ENCODE measurements around the gene NECAB3.

Gene NECAB3

DNA sequence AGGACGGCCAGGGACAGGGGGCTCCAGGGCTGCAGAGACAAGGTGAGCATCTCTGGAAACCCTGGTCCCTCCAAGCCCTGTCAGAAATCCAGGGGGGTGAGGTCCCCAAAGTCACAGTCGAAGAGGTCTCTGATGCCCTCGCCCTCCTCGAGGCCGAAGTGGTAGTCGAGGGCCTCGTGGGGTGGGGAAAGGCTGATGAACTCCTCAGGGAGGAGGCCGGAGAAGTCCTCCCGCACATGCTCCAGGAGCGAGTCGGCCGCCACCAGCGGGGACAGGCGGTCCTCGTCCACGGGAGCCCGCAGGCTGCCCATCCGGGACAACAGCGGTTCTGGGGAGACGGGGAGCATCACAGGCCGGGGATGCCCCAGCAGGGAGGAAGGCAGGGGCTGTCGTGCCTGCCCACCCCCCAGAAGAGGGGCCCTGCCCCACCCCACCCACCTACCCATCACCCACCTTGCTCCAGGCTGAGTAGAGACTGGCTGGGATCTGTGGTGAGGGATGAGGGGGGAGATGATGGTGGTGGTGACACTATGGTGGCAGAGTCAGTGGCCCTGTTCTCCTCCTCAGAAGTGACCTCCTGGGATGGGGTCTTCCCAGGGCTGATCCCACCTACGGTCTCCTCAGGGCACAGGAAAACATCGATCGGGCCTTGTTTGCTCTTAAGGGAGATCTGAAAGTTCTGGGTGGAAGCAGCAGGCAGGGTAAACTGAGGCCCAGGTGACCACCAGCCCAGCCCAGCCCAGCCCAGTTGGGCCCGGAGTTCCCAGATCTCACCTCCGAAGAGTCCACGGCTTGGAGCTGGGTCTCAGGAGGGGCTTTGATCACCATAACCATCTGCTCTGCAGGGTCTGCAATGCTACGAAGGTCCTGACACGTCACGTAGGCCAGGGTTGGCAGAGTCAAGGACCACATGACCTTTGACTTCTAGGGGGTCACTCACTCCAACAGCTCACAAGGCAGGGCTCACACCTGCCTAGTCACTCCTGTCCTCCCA, 2.7 kb upstream of the NECAB3 start:
- DNase-seq = no peak

DNA sequence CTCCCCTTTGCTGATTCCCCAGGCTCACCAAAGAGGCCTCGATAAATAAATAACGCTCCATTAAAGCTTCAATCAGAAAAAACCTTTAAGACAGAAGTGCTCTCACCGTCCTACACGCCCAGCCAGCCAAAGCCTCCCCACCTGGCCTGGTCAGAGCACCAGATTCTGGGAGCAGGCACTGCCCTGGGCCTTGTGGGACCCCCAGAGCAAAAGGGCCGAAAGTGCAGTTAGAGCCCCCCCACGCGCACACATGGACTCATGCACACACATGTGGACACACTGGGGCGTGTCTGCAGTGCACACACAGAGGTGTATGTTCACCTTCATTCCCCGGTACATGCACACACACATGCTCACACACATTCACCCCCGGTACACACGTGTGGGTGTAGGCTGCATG, 1.9 kb upstream of the NECAB3 start:
- DNase-seq = no peak

DNA sequence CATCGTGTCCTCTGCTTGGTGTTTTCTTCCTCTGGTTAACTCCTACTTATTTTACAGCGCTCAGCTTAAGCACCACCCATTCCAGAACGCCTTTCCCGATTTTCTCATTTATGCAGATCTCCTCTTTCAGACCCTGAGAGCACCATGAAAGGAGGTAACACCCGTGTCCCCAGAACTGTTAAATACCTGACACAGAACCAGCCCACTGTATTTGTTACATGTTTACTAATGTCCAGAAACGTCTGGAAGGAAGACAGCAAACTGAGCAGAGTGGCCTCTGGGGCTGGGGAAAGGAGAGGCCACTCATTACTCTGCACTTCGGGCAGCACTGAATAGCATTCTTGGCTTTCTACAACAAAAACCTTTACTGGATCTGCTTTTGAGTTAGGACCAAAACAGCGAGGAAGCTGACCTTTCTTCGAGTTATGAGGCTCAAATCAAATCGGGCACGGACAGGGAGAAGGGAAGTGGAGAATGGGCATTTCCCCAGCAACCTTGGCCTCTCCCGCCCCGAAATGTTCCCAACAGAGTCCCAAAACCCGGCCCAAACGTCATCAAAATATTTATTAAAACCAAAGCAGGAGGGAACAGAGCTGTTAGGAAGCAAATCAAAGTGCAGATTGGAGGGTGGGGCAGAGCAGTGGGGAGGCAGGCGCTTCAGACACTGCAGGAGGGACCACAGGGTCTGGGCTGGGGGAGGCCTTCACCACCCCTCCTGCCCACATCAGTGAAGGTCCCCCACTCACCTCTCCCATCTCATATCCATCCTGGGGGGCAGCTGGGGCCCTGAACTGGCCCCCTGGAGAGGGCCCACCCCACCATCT, 1.1 kb upstream of the NECAB3 start:
- DNase-seq = no peak

DNA sequence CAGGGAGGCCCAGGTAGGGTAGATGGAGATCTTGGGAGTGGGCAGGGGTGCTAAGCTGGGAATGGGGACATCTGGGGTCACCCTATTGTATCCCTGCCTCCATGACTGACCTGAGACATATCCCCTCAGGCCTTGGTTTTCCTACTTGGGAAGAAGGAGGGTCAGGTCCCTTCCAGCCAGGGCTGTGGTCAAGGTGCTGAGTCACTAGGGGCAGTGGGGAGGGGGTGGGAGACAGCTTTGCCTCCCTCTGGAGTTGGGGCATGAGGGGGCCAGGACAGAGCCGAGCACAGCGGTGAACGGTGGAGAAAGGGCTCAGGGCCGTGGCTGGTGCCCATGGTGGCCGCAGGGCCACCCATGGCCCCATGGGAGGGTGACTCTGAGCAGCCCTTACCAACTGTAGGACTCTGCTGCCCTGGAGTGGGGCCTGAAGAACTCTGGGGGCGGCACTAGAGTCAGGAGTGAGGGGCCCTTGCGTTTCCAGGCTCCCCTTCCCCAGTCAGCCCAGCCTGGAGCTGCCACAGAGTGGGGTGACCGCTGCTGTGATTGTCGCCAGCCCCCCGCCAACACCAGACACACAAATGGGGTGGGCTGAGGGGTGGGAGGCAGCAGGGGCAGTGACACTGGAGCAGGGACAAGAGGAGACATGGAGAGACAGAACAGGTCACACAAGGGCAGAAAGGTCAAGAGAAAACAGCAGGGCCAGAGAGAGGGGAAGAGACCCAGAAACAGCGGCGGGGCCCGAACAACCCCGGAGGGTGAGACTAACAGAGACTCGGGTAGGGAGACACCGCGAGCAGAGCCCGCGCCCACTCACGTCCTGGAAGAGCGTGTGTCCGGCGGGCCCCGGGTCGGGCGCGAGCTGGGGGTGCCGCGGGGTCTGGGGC, 576 bp downstream of the NECAB3 start:
- no peak for DNase-seq

DNA sequence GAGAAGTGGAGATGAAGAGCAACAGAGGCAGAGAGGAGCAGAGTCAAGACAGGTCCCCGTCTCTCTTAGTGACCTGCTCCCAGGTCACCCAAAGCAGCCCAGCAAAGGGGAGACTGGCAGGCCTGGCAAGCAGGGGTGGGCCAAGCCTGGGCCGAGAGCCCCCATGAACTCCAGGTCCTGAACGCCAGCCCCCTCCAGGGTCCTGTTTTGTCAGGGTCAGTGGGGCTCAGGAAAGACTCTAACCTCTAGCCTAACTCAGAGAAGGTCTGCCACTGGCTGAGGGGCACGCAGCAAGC, 1.2 kb downstream of the NECAB3 start:
- no peak for DNase-seq

DNA sequence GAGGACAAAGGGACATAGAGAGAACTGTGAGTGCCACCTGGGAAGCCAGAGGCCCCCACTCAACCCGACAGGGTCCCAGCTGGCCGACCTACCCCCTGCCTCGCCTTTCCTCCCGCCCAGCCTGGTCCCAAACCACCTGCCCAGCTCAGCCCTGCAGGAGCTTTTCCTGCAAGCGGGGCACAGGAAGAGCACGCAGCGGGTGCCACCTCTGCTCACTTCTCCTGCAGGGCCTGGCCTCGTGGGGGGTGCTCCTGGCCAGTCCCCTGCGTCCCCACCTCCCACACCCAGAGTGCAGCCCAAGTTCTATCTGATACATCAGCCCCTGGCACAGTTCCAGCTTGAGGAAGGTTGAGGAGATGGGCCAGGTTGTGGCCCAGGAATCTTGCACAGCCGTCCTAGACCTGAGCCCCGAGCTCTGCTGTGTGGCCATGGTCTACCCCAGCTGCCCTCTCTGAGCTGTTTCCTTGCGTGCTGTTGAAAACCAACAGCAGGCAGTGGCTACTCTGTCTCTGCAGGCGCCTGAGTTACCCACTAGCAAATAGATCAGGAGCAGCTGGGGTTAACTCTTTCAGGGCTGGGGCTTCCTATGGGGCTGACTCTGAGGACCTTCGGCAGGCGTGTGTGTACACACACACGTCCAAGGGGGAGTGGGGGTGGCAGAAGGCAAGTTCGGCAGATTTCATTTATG, 1.7 kb downstream of the NECAB3 start:
- DNase-seq = no peak

DNA sequence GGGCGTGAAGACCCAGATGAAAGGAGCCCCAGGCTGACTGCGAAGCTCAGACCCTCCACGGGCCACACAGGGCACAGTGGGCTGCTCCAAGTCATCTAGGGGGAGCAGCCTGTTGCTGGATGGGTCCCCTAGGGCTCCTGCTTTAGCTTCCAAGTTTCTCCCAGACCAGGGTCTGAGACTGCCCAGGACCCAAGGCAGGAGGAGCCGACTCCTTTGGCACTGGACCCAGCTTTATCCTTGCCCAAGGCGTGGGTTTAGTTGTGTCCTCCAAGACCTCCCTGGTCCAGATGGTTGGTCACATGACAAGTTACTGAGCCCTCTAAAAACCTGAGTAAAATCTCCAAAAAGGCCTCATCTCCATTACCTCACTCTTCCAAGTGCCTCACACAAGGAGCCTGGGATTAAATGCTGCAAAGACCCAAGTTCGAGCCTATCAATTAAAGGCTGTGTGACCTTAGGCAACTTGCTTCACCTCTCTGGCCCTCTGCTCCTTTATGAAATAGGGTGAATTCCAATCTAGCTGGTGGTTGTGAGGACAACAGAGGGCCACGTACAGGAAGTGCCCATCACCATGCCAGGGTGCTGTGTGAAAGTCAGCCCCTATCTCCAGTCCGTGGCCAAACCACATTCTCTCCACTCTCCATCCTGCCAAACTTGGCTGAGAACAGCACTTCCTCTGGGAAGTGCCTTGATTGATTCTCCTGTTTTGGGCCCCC, 2.5 kb downstream of the NECAB3 start:
- DNase-seq = no peak

DNA sequence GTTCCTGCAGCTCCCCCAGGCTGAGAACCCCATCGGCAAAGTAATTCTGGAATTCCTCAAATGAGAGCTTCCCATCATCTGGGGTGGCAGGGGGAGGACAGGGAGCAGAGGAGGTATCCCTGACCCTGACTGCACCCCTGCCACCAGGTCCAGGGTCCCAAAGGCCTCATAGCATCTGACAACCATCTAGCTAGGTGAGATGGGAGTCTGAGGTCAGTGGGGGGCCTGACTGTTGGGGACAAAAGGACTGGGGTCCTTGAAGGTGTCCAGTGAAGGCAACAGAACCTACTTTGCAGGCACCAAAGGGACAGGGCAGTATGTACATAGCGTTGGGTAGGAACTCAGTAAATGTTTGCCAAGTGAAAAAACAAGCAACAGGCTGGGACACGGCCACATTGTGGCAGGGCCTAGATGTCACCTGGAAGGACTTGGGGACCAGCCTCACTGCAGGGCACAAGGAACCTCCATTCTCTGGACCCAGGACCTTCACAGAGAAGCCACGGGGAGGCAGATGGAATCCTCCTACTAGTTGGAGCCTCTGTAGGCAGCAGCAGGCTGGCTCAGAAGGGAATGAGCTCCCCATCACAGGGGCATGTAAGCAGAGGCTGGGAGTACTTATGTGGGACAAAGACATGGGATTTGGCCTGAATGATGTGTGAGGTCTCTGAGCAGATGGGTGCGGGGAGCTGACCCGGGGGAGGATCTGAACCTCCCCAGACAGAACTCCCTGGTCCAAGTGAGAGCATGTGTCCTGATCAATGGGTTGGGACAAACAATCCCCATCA, 3.3 kb downstream of the NECAB3 start:
- no peak for DNase-seq

DNA sequence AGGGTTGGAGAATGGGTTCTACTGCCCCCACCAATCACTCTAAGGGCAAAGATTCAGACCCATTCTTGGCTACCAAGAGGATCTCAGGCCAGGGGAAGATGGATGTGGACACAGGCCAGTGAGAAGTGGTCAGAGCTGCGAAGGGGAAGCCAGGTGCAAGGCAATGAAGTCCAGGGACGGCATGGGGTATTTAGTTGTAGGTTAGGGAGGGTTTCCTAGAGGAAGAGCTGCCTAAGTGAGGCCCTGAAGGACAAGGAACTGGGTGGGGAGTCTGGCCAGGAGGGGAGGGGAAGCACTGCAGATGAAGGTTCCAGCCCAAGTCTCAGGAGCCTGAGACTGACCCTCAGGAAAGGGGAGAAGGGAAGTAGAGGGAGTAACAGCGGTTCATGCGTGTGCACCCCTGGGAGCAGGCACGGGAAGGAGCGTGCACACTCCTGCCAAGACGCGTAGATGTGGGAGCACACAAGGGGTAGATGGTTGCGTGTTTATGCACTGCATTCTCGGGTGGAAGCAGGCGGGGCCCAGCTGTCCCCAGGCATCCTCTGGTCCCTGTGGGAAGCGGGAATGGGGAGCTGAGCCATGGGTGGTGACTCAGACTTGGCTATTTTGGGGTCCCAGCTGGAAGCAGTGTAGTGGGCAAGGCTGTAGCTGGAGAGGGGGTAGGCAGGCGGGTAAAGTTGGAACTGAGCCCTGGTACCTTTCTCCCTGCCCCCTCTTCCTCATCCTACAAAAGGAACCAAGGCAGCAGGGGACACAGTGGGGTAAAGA, 4.2 kb downstream of the NECAB3 start:
- DNase-seq = no peak

DNA sequence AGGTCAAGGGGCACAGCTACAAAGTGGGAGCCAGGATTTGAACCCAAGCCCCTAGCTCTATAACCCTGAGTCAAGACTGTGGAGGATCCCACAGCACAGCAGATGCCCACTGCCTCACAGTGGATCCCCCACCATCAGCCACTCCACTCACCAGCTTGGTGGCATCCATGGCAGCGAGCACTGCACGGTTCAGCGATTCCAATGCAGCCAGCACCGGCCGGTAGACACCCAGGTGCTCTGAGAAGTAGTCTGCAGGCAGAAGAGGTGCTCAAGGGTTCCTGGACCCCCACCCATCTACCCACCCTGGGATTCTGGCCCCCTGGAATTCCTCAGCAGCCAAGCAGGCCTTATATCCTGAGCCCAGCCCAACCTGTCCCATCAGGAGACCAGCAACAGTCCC, 5.0 kb downstream of the NECAB3 start:
- DNase-seq = no peak

DNA sequence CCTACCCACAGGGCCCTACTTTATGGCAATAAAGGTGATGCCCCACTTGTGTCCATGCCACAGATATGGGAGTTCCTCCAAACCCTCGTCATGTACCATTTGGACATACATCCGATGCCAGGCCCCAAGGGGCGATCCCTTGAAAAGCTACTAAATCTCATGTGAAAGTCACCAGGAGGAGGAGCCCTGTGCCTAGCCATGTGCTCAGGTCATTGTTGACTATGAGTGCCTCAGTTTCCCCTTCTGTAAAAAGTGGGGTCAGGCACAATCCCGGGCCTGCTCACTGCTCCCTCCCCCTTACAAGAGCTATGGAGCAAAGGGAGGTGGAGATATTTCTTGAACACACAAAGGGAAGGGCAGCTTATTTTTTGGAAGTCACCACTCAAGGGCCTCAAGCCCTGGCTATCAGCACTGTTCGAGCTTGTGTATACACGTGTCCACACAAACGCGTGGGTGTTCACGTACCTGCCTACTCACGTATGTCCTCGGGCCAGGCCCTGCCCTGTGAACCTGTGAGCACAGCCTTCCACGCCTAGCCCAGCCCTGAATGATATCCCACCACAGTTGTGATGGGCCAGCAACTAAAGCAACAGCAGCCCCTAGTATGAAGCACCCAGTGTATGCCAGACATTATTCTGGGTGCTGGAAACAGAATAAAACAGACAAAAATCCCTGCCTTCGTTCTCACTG, 5.6 kb downstream of the NECAB3 start:
- no peak for DNase-seq

DNA sequence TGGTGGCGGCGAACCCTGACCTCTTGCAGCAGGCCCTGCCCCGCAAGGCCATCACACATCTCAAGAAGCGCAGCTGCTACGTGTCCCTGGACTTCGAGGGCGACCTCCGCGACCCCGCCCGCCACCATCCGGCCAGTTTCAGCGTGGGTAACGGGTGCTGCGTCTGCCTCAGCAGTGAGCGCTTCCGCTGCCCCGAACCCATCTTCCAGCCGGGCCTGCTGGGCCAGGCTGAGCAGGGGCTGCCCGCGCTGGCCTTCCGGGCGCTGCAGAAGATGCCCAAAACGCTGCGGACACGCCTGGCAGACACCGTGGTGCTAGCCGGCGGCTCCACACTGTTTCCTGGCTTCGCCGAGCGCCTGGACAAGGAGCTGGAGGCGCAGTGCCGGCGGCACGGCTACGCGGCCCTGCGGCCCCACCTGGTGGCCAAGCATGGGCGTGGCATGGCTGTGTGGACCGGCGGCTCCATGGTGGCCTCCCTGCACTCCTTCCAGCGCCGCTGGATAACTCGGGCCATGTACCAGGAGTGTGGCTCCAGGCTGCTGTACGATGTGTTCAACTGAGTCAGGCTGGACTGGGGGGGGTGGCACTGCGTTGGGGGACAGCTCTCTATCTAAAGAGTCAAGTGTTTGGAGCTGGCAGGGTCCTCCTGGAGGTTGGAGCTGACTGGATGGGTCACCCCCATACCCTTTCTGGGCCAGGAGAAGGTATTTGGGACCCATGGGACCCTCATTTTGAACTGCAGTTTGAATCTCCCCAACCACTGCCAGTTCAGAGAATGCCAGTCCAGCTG, 6.4 kb downstream of the NECAB3 start:
- DNase-seq = no peak

DNA sequence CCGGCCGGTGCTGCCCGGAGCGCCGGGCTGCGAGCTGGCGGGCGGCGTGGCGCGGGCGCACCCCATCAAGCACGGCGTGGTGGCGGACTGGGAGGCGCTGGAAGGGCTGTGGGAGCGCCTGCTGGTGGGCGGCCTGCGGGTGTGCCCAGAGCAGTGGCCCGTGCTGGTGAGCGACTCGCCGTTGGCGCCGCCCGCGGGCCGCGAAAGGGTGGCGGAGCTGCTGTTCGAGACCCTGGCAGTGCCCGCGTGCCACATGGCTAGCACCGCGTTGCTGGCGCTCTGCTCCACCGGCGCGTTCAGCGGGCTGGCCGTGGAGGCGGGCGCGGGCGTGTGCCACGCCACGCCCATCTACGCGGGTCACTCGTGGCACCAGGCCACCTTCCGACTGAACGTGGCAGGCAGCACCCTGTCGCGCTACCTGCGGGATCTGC, 7.0 kb downstream of the NECAB3 start:
- no peak for DNase-seq

DNA sequence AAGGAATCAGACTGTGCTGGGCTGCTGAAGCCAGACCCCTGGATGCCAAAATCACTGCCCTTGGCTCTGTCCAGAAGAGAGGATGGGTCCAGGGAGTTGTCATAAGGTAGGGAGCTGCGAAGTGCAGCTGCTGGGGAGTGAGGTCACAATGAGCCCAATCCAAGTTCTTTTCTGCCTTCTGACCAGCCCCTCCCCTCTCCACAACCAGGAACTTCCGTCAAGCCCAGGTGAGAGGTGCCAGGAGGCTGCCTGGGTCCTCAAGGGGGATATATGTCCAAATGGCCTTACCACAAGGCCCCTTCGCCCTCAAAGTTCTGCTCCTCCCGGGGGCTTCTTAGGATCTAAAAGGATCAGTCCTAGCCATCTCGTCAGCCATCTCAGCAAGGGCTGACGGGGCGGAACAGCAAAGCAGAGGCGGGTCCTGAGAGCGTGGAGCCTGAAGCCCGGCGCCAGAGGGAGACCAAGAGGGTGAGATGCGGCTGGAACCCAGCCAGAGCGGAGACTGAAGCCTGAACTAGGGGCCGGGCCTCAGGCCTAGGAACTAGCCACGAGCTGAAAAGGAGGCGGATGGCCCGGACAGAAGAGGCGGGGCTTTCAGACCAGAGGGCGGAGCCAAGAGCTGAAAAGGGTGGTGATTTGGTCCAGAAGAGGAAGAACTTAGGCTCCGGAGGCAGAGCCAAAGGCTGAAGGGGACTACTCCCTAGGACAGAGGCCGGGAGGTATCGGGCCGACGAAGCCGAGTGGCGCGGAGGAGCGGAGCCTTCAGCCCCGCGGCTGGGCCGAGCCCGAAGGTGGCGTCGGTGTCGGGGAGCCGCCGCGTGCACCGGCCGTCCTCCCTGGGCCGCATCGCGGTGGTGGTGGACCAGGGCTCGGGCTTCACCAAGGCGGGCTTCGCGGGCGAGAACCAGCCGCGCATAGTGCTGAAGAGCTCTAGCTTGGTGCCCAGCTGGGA, 7.7 kb downstream of the NECAB3 start, which contains the start of gene ACTL10:
ACTL10 (plus strand) TSS at position 651 of the 952 bp plus-strand sequence. CDS start 555 bp downstream, outside the sequence.
- DNase-seq = no peak

DNA sequence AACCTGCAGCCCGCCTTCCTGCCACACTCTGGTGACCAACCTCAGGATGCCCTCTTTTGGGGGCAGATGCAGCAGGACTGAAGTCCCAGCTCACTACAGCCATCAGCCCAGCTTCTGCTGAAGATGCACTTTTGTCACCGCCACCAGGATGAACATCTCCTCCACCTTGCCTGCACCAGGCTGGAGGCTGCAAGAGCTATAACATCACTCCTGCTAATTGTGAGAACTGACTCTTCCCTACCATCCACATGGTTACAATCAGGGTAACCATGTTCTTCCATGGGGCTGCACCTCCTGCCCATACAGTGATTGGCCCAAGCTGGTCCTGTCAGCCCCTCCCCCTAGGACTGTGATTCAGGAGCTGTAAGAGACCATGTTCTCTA, 9.5 kb downstream of the NECAB3 start:
- DNase-seq = no peak

DNA sequence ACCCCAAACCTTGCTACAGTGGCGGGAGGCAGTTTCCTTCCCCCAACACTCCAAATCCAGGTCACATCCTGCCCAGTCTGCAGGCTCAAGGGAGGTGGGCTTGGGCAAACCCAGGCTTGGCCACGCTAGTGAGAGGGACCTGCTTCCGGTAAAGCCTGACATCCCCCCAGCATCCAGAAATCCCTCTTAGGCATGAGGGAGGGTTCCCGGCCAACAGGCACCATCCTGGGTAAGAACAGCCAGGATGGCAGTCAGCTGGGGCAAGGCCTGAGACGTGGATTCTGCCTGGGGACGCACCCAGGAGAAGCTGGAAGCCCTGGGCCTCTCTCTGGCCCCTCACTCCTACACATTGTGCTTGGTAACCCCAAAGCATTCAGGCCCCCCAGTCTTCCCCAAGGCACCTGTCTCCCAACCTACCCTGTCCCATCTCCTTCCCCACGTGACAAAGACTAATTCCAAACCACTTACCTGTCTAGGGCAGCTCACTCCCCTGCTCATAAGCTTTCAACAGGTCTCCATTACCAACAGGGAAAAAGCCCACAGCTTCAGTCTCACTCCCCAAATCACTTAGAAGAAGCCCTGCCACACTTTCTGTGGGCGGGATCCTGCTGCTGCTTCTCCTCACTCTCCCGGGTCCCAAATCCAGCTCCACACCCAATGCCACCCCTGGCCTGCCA, 10.0 kb downstream of the NECAB3 start:
- no peak for DNase-seq

Measured in DMS 273 treated with DMSO at 0.1 percent for 48 hours (cell line).